Tibial artery (tissue), 4 donors: ENCODE data around the gene TENM3.

ENCODE experiments used
- DNase-seq, 2 donors: peaks; one replicate each; pipeline ENCODE4 v3.0.0-alpha.2; 2019
- H3K27ac ChIP-seq, 2 donors: fragments of 200-600 bp; sonication (generic) in 1 of 2; 1 replicate in 1 of 2; 2 replicates in 1 of 2; pipeline ENCODE4 v1.5.1; 2018 to 2019; ENCODE audit warnings: mild to moderate bottlenecking in 1 of 2
- H3K27me3 ChIP-seq, 2 donors: fragments of 200-600 bp; sonication (generic) in 1 of 2; one replicate each; pipeline versions ENCODE4 v1.5.1 to v1.6.0; 2016 to 2019
- H3K36me3 ChIP-seq, 3 donors: fragments of 200-600 bp; sonication (generic) in 2 of 3; one replicate each; pipeline ENCODE4 v1.5.1; 2016 to 2019; ENCODE audit warnings: mild to moderate bottlenecking in 2 of 3
- H3K4me1 ChIP-seq, 4 donors: fragments of 200-600 bp; sonication (generic) in 2 of 4; 1 replicate in 3 of 4; 2 replicates in 1 of 4; pipeline ENCODE4 v1.5.1; 2016 to 2019
- H3K4me3 ChIP-seq, 2 donors: fragments of 200-600 bp; sonication (generic) in 1 of 2; 1 replicate in 1 of 2; 2 replicates in 1 of 2; pipeline ENCODE4 v1.5.1; 2018 to 2019; ENCODE audit warnings: mild to moderate bottlenecking in 2 of 2
- H3K9me3 ChIP-seq, 3 donors: fragments of 200-600 bp; sonication (generic) in 1 of 3; one replicate each; pipeline ENCODE4 v1.5.1; 2016 to 2019
- CTCF ChIP-seq, 2 experiments: fragments of 200-600 bp in 1 of 2; fragments of 450-650 bp in 1 of 2; IDR thresholded peaks; one replicate each; pipeline ENCODE4 v1.5.1; 2017 to 2019; ENCODE audit warnings: antibody characterized with exemption in 2 of 2, mild to moderate bottlenecking in 1 of 2, moderate library complexity in 1 of 2
- intact Hi-C: fragments of 100-400 bp; cut with DNase I; formaldehyde crosslinking; loops from one replicate; pipeline ENCODE4 v1.15.0; 2023; ENCODE audit warnings: low total_unique reads

Gene TENM3

DNA sequence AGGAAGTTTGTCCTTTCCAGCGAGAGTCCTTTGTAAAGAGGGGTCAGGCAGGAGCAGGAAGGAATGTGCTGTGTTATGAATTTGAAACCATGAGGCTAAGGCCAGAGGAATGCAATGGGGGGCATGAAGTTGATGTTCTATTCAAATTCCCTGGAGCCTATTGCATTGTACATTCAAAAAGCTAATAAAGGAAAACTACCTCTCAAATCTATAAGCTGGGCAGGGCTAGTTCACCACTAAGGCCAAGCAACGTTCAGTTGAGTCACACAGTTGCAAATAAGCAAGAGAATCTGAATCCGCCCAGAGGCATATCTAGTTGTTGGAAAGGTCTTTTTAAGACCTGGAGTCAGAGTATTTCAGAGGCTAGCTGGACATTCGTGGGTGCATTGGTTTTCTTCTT, 525.6 kb downstream of the TENM3 start:
- no peaks in the 10 kb centered on the region for H3K9me3 ChIP-seq

DNA sequence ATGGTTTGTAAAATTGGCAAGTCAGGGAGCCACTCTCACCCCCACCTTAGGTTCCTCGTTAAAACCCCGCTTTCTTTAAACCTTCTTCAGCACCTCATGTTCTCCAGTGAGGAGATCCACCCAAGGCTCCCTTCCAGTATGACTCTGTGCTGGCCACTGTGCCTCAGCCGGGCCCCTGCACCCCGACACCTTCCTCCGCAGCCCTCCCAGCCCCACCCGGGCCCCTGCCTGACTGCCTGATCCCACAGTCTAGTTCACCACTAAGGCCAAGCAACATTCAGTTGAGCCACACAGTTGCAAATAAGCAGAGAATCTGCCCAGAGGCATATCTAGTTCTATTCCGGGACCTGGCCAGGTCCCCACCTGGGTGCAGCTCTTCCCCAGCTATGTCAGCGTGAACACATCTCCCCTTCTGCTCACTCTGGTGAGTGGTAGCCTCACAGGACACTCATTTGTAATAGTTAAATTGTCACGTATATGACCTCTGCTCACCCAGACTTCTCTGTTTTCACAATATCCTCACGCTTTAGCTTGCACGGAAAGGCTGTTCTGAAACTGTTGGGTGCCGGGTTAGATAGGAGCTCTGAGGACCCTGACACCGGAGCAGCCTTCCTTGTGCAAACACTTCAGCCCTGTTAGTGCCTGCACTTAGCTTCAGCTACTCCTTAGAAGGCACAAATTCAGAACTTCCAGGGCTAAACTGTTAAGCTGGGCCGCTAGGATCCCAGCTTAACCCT, 527.2 kb downstream of the TENM3 start:
- Histone ChIP-seq H3K9me3 (no peaks in the 10 kb centered on the region), H3K27ac (no peak overlapping the region), H3K4me3 (no peak overlapping the region), H3K27me3 (no peaks in the 10 kb centered on the region), H3K36me3 (no peaks in the 10 kb centered on the region), H3K4me1 (no peaks in the 10 kb centered on the region)
- no peak for TF ChIP-seq CTCF (IDR thresholded peaks at IDR 0.05)
- intact Hi-C loops, result no loop called here
- no peak for DNase-seq

More for the DNA sequence above, 525.6 kb downstream of the TENM3 start:
- TF ChIP-seq CTCF (IDR thresholded peaks at IDR 0.05), result no peak
- Histone ChIP-seq H3K27me3 (no peaks in the 10 kb centered on the region), H3K4me3 (no peak overlapping the region), H3K4me1 (no peaks in the 10 kb centered on the region), H3K36me3 (no peaks in the 10 kb centered on the region), H3K27ac (no peak overlapping the region)
- DNase-seq, result no peak
- intact Hi-C loops, result no loop called here

DNA sequence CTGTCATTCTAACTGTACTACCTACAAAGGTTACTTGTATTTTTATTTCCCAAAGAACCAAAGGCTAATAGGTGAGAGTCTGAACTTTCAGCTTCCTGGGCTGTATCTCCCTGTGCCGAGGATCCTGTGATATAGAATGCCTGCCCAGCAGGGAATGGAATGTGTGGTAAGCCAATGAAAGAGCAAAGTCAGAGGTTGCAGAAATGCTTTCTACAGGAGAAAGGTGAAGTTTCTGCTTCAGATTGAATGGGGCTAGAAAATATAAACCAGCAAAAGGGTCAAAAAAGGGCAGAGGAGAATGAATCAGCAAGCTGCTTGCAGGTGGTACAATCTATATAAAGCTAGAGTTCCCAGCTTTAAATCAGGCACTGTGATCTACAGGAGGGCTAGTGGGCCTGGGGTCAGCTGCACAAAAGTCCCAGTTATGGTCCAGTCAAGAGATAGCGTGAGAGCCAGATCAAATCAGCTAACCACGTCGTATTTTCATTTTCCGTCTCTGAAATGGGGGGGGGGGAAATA, 527.9 kb downstream of the TENM3 start:
- no peak for TF ChIP-seq CTCF (IDR thresholded peaks at IDR 0.05)
- intact Hi-C loops, result no loop called here
- H3K9me3 ChIP-seq, result no peaks in the 10 kb centered on the region
- DNase-seq, result no peak
- no peaks in the 10 kb centered on the region for H3K36me3 ChIP-seq
- no peak overlapping the region for H3K27ac ChIP-seq
- H3K4me1 ChIP-seq, result no peaks in the 10 kb centered on the region
- H3K4me3 ChIP-seq, result no peak overlapping the region
- H3K27me3 ChIP-seq, result no peaks in the 10 kb centered on the region

- Histone ChIP-seq H3K4me3 (no peak overlapping the region), H3K4me1 (no peaks in the 10 kb centered on the region), H3K9me3 (no peaks in the 10 kb centered on the region), H3K36me3 (no peaks in the 10 kb centered on the region), H3K27me3 (no peaks in the 10 kb centered on the region), H3K27ac (no peak overlapping the region)
- intact Hi-C loops, result no loop called here
- no peak for DNase-seq
- TF ChIP-seq CTCF (IDR thresholded peaks at IDR 0.05), result no peak
These were observed 531.9 kb downstream of the TENM3 start for GRCh38 chr4:182775075-182775474.

GRCh38 chr4:182776376-182777105, 533.3 kb downstream of the TENM3 start:
- Histone ChIP-seq H3K4me3 (no peak overlapping the region), H3K4me1 (no peaks in the 10 kb centered on the region), H3K36me3 (no peaks in the 10 kb centered on the region), H3K27ac (no peak overlapping the region), H3K27me3 (no peaks in the 10 kb centered on the region), H3K9me3 (no peaks in the 10 kb centered on the region)
- DNase-seq, result no peak
- intact Hi-C loops, result no loop called here
- no peak for TF ChIP-seq CTCF (IDR thresholded peaks at IDR 0.05)
